Activated T-cell treated with anti-CD3 and anti-CD28 coated beads for 1 hour (primary cell): ENCODE data around the gene KRTAP19-7.

Experiments
- DNase-seq: peaks from one replicate; pipeline ENCODE4 v3.0.0-alpha.2; 2020; ENCODE audit warnings: low read depth

The KRTAP19-7 gene, protein sequence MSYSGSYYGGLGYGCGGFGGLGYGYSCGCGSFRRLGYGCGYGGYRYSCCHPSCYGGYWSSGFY

DNA sequence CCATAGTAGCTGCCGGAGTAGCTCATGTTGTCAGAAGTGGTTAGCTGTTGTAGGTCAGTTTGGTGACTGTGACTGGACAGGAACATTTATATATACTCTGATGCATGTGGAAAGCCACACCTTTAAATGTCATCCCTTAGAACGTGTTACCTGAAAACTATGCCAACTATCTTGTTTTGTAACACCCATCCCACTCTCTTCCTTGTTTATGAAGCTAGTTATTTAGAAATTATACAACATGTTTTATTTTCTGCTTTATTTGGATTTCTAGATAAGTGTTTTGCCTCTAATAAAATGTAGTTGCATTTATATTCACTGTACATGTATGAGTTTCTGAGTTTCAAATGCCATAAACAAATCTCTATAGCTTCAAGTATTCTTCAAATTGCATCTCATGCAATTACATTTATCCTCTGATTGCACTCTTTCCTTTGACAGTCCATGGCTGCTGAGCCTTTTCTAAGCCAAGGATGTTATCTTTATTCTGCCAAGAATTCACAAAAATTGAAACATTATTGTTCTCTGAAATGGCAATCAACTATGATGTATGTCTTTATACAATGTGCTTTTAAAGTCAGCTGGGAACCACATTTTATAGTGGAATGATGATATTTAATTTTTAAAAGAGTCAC, at the start of gene KRTAP19-7:
KRTAP19-7 (minus strand) TSS at position 51 of the 632 bp plus-strand sequence; CDS start at position 26, 25 bp downstream.
- DNase-seq, result no peak

DNA sequence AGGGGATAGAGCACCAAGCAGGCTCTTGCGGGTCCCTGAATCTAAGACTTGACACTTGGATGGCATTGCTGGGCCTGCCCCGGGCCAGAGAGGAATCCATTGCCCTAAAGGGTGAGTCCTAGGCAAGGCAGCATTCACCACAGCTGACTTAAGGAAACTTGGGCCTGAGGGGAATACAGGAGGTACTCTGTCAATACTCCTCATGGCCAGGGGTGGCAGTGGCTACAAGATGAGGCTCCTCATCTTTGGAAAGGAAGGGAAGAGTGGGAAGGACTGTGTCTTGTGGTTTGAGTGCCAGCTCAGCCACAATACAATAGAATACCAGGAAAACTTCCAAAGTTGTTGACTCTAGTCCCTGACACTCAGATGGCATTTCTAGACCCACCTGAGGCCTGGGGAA, 44.9 kb upstream of the KRTAP19-7 start:
- no peak for DNase-seq

DNA sequence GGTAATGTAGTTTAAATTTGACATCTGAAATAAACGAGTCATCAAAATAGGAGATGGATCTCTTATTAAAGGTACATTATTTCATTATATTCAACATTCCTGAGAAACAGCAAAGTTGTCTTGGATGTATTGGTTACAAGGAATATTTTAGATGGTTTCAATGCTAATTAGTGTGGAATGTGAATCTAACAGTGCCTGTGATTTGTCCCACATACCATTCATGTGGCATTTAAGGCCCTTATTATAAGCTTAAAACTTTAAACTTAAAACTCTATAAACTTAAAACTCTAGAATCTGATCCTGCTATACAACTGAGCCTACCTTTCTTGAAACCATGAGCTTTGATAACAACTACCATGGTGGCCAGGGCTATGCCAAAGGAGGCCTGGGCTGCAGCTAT, 39.7 kb upstream of the KRTAP19-7 start, which contains the start of gene KRTAP22-1:
KRTAP22-1 (plus strand) TSS at position 301 of the 400 bp plus-strand sequence.
- no peak for DNase-seq

DNA sequence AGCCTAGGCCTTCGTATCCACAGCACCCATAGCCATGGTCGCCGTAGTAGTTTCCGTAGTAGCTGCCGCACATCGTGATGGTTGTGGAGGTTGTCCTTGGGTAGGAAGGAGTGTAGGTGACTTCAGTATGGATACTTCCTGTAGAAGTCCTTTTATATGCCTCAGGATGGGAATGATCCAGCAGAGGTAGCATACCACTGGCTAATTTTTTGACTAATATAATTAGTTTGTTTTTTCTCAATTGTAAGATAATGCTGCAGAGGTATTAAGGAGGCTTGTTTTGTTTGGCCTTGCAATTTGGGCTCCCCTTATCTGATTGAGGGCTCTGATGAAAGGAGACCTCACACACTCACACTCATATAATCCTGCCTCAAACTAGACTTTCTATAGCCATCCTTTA, 37.7 kb upstream of the KRTAP19-7 start, which contains the start of gene KRTAP6-2:
KRTAP6-2 (minus strand) TSS at position 101 of the 400 bp plus-strand sequence; CDS start at position 73, 28 bp downstream.
- DNase-seq, result no peak

DNA sequence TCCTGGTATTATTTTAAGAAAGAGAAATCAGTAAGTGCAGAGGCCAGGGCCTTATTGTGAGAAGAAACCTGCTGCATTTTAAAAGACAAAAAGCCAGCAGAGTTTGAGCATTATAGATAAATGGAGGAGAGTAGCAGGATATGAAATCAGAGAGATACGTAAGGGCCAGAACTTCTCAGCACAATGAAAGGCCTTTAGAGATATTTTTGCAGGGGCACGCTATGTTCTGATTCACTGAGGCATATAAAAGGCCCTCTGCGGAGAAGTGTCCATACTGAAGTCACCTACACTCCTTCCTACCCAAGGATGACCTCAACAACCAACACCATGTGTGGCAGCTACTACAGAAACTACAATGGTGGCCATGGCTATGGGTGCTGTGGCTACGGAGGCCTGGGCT, 31.0 kb upstream of the KRTAP19-7 start, which contains the start of gene KRTAP6-3:
KRTAP6-3 (plus strand) TSS at position 301 of the 400 bp plus-strand sequence; CDS start at position 307, 6 bp downstream.
- DNase-seq, result no peak

DNA sequence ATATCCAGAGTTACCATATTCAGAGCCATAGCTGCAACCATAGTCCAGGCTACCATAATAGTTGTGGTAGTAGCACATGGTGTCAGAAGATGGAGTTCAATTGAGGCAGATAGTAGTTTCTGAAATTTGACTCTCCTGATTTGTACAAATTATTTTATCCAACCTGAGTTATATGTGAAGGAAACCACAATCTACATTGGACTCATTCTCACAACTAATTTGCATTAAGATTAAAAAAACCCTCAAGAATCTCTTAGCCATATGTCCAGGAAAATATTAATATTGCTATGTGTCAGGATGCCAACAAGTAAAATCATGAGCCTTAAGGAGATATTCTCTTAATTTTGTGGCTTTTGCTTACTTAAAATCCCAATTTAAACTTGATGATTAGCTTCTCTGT, 29.2 kb upstream of the KRTAP19-7 start, which contains the start of gene KRTAP22-2:
KRTAP22-2 (minus strand) TSS at position 101 of the 400 bp plus-strand sequence.
- DNase-seq, result no peak

DNA sequence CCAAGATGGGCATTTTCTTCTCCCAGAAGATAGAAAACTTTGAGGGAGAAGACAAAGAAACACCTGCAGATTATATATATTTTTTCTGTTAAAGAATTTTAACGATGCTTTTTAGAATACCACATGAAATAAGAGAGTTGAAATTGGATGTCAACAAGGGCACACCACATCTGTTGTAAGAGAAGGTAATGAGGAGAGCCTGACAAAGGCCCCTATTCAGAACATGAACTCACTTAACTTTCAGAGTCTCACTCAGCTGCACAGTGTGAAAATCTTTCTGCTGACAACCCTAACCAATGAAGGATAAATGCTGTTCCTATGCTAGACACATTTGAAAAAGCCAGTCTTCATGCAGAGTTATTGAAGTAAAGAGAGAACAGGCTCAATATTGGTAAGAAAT, 21.8 kb upstream of the KRTAP19-7 start:
- DNase-seq, result no peak

DNA sequence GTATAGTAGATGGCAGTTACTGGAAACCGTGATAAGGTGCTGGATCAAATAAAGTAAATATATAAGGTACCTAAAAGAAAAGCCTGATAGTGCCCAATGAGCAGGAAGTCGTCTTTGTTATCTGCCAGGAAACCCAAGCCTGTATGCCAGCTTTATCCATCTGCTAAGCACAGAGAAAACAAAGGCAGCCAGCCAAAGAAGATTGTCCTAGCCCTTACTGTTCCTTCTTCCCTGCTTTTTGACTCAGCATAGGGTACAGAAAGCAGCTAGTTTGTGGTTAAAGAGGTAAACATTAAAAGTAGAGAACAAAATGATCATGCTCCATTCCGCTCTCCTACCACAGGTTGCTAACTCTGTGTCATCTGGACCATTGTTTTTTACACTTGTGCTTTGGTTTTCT, 19.0 kb upstream of the KRTAP19-7 start:
- DNase-seq, result no peak

DNA sequence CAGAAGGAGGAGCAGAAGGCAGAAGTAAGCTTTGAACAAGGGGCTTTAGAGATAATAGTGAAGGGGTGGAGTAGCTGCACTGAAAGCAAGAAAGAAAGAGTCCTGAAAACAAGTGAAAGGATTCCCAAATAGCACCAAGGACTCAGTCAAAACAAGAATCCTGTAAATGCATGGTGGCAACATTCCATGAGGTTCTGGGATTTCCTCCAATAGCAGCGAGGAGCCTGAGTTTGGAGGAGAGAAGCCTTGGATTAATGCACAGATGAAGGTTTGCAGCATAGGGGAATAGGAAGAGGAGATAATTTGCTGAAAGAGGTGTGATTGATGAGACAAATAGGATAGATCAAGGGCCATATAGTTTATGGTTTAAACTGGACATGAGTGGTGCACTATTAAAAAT, 18.2 kb upstream of the KRTAP19-7 start:
- no peak for DNase-seq

DNA sequence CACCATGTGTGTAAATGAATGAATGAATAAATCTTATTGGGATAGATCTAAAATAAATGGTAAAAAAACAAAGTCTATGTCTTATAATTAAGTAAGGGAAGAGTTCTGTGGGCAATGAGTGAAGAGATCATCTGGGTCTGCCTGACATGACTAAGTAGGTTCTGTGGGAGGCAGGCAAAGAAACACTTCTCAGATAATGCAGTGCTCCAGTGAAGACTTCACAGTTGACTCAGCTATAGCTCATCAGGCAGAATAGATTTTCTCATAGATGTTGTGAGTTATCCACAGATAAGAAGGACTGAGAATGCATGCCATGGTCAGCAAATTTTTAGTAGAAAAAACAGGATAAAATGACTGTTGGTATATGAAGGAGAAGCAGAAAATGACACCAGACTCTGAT, 16.7 kb upstream of the KRTAP19-7 start:
- DNase-seq, result no peak

DNA sequence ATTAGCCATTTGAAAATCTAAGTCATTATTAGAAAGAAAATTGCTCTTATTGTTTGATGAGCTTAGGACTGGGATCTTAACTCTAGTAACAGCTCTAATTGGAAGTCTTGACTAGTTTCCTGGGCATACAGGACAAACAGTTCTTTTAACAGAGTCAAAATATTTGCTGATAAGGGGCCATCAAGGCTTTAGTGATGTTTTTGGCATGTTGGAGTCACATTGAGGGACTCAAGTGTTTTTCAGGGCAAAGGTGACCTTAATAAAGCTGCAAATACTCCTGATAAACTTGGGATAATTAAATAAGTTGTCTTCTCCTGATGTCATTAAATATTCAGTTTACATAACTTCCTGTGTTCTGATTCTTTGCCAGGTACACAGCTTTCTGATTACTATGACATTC, 6.5 kb upstream of the KRTAP19-7 start:
- no peak for DNase-seq

DNA sequence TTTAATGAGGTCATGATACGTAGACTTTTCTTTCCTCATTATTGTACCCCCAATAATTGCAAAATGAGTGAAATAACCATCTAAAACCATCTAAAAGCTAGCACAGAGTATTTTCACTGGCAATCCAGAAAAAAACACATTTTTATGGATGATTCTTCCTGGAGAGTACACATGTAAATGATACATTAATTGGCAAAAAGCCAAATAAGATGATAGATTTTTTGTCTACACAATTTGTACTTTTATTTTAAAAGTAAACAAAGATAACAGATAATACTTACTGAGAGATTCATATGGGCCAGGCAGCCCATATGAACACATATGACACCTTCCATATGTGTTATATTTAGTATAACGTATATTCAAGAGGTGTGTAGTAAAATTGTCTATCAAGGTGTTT, 2.5 kb upstream of the KRTAP19-7 start:
- DNase-seq, result no peak

DNA sequence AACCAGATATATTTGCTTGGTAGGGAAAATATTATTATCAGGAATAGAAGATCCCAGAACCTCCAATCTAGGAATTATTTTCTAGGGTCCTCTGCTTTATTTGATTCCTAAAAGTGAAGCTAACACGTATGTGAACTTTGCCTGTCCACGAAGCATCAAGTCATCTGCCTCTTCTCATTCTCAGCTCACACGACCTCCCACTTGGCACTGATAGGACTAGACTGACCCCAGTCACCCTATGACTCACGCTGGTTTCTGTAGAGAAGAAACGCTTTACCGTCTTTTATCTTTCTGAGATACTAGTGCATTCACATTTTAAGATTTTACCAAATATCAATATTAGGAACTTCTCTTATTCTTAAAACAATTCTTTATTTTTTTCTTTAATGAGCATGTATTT, 2.0 kb upstream of the KRTAP19-7 start:
- no peak for DNase-seq

DNA sequence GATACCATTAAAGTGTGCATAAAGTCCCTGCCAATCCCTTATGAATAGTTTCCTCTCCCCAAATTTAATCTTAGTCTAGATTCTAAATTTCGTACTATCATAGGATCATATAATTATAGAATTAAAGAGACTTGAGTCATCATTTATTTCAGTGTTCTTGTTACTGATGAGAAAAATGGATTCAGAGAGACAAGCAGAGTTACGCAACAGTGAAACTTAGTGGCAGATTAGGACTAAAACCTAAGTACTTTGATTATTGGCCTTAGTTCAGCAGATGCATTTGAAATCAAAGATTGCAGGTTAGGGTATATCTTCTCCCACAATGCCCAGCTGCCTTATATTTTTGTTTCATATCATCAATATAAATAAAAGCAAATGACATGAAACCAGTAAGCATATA, 843 bp upstream of the KRTAP19-7 start:
- DNase-seq, result no peak

DNA sequence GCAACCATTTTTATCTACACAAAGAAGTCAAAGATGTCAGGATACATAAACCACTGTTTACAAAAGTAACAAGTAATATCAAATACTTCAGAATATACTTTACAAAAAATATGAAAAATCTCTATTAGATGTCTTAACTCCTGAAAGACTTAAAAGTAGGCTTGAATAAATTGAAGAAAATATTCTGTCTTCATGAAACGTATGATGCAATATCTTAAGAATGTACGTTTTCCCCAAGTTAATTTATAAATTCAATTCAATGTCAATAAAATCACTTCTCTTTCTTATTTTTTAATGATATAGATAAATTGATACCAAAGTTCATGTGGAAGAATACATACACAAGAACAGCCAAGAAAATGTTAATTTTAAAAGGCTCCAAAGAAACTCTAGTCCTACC, 6.0 kb downstream of the KRTAP19-7 start:
- DNase-seq, result no peak

DNA sequence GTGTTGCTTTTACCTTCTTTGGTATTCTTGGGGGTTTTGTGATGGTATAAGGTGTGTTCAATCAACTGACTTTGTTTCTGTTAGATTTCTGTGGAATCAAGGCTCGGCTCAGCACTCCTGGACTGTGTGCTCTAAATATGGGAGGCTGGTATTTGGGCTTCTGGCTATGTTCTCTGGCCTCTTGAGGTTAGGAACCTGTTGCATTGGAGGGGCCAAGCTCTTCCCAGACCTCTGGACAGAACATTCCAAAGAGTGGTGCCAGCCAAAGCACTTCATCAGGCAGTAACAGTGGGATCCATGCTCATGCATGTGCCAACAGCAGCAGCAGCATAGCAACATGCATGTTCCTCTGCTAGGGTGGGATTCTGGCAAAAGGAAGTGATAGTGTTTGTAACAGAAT, 8.3 kb downstream of the KRTAP19-7 start:
- DNase-seq, result no peak

DNA sequence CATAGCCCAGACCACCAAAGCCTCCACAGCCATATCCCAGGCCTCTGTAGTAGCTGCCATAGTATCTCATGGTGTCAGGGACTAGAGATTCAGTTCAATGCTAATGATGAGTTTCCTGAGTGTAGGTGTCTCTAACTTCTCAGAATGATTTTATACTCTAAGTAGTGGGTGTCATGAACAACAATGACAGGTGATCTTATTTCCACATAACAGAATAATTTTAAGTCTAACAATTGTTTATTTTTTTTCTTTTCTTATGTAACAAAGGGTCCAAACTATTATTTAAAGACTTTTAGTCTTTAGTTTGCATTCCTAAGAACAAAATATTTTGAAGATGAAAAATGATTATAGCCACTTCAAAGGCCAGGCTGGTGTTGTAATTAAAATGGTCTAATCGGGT, 19.4 kb downstream of the KRTAP19-7 start, which contains the start of gene KRTAP19-6:
KRTAP19-6 (minus strand) TSS at position 101 of the 400 bp plus-strand sequence; CDS start at position 70, 31 bp downstream.
- DNase-seq, result no peak

DNA sequence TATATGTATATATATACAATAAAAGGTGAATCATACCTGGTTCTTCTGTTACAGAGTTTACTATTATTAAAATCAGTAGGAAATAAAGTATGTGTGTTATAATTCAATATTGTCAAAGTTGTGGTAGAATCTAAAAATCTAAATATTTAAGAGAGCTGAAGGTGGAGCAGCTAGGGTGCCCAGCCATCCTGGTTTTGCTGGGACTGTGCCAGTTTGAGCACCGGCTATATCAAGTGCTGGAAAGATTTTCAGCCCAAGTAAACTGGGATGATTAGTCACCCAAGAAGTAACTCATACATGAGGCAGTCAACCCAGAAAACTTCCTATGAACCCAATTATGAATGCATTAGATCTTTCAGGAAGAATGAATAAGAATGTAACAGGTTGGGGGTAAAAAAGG, 42.2 kb downstream of the KRTAP19-7 start:
- no peak for DNase-seq

DNA sequence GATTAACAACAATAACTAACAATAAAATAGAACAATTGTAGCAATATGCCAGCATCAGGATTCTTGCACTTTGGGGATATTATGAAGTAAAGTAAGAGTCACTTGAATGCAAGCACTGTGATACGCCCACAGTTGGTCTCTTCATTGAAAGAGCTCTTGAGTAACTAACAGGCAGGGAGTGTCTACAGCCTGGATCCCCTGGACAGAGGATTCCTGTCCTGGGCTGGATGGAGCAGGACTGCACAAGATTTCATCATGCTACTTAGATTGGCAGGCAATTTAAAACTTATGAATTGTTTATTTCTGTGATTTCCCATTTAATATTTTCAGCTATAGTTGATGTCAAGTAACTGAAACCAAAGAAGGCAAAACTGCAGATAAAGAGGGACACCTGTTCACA, 45.4 kb downstream of the KRTAP19-7 start:
- DNase-seq, result no peak
